Stimulated activated CD4-positive, alpha-beta T cell treated with anti-CD3 and anti-CD28 coated beads, Interleukin-2, amount 100 ng/mL, for 4 hours (primary cell): ENCODE data around the gene NCOA3.

Experiments
- DNase-seq: peaks from one replicate; pipeline ENCODE4 v3.0.0-alpha.2; 2020; ENCODE audit warnings: low read depth

NCOA3 gene

GRCh38 chr20:47598911-47599744, 97.4 kb downstream of the NCOA3 start:
- no peak for DNase-seq

- DNase-seq = no peak
Measured at GRCh38 chr20:47600967-47601547, 99.4 kb downstream of the NCOA3 start.

DNA sequence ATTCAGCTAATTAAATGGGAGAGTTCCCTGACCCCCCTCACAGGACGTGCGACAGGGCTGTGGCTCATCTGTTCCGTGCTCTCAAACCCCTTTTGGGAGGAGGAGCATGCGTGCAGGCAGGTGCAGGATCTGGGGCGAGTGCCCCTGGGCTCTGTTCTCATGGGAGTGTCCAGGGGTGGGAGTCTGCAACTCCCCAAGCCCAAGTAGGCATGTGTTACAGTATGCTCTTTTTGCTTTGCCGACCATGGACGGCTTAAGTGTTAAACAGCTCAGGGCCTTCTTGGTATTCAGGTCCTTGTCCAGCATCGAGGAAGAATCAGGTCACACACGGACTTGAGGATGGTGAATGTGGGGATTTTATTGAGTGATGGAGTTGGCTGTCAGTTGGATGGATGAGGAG, 101.6 kb downstream of the NCOA3 start:
- DNase-seq = no peak

- DNase-seq = no peak
Measured at GRCh38 chr20:47605673-47606413, 104.2 kb downstream of the NCOA3 start.

DNA sequence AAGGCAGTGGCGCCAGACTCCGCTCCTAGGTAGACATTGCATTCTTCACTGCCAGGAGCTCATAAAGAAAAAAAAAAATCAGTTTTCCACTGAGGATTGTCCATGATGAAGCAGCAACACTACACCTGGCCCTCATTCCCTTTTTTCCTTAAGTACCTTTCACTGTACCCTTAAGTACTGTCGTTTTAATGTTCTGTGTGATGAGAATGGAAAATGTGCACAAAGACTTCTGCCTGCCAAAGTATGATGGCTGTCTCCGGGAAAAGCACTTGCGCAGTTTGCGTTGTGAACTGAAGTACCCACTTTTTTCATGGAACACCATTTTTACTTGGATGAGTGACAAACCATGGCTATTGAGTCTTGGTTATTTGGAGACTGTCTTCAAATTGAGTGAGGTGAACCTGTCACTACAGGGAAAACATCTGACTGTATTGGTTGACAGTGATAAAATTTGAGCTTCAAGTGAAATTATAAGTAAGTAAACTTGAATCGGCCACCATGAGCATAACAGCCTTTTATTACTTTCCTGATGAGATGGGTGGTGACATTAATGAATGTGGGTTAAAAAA, 104.8 kb downstream of the NCOA3 start:
- no peak for DNase-seq

DNA sequence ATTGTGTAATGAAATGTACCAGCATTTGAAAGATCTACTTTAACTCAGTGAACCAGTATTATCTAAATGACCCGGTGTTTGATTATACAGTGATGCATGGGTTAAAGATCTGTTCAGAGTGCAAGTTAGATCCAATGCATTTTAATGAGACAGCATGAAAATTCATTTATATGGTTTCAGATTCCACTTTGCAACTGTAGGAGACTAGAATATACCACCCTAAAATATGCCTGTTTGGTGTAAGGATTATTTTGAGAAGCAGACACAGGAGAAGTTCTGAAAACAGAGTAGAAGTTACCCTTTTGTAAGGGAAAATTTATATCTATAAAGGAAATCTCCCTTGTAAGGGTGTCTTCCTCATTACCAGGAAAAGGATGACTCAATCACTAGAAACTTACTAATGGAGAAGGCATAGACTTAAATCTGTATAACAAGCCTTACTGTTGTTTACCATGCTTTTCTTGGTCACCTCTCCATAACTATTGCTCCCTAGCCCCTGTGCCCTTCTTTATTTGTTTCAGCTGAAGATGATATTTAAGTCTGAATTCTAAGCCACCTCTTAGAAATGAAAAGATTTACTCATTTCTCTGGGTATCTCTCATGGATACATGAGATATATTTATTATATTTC, 105.4 kb downstream of the NCOA3 start:
- DNase-seq = no peak

GRCh38 chr20:47609001-47609400, 107.3 kb downstream of the NCOA3 start:
- DNase-seq = no peak

DNA sequence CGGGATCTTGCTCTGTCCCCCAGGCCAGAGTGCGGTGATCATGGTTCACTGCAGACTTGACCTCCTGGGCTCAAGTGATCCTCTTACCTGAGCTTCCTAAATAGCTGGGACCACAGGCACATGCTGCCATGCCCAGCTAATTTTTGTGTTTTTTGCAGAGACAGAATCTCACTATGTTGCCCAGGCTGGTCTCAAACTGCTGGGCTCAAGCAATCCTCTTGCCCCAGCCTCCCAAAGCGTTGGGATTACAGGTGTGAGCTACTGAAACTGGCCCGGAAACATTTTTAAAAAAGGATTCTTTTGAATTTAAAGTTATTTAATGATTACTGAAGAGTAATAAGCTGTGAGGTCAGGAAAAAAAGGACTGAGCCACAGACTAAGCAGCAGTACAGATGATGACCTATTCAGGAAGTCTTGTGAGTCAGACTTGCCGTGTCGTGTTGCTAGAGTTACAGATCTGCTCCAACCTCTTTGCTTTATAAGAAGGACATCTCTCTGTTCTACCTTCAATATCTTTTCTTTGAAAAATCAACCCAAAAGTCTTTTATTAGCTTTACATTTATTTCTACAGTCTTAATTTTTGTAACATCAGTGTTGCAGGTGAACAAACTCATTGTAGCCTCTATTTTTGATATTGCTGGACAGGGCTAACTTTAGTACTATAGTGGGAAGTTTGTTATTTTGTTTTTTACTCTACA, 108.7 kb downstream of the NCOA3 start:
- peak; percentile 86 for DNase-seq

DNA sequence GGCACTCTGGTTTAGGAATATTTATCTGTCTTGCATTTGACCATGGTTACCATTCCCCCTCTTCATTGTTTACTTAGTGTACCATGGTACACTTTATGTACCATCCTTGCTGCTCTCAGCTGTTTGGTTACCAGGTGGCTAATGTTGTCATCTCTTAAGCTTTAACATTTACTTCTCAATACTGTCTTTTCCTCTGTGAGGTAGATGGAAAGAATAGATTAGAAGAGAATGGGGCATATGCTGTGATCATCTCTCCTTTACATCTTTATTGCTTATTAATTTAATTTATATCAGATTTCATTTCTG, 109.2 kb downstream of the NCOA3 start:
- DNase-seq = no peak

DNA sequence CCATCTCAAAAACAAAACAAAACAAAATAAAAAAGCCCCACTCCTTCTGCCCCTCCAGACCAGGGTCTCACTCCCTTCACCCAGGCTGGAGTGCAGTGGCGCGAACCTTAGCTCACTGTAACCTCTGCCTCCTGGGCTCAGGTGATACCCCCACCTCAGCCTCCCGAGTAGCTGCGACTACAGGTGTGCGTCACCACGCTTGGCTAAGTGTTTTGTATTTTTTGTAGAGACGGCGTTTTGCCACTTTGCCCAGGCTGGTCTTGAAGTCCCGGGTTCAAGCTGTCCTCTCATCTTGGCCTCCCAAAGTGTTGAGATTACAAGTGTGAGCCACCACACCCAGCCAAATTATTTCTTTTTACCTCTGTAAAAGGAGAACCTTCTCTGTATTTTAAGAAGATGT, 110.1 kb downstream of the NCOA3 start:
- no peak for DNase-seq

DNA sequence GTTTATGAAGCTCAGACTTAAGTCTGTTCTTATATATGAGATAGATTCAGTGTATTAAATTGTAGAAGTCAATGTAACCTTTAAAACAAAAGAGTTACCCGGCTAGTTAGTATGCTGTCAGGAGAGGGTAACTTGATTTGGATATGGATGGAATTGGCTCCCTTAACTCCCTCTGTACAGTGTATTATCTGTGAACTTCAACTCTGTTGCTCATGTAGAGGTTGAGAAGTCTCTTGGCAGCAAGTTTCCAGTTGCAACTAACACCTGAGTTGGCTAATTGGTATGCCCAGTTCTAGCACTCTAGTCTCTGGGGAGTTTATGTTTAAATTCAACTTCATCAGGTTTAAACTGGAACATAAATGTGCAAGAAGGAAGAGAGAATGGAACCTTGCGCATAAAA, 111.0 kb downstream of the NCOA3 start:
- DNase-seq = no peak

- DNase-seq = no peak
Measured at GRCh38 chr20:47614703-47615309, 113.1 kb downstream of the NCOA3 start.

- DNase-seq = no peak
Measured at GRCh38 chr20:47618479-47618878, 116.8 kb downstream of the NCOA3 start.

DNA sequence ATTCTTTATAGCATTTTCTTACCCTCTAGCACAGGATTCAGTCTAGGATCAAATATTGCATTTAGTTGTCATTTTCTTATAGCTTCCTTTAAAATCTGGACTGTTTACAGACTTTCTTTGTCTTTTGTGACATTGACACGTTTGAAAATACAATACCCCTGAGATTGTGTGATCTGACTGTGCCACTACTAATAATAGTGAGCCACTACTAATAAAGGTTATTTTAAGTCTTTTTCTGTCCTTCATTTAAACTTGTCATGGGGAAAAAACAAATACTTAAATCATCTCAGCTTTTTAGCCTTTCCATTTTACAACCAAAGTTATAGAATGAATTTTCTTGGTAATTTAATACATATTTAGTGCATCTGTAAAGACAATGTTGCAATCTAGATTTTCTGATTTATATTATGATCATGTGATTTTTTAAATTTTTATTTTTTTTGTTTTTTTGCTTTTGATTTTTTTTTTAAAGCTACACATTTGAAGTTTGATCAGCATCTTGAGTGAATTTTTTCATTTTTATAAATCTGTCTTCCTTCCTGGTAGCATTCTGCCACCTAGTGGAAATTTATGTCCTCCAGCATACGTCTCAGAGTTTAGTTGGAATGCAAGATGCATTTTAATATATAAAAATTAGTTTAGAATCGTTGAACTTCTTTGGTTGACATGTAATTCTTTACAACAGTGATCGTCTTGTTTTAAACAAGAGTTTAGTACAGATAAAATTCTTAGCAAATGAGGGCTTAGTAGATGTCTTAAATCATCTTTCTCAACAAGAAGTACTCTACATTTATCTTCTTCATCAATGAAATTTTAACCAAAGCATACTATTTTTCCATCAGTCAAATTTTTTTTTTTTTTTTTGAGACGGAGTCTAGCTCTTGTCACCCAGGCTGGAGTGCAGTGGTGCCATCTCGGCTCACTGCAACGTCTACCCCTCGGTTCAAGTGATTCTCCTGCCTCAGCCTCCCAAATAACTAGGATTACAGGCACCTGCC, 119.4 kb downstream of the NCOA3 start:
- no peak for DNase-seq

DNA sequence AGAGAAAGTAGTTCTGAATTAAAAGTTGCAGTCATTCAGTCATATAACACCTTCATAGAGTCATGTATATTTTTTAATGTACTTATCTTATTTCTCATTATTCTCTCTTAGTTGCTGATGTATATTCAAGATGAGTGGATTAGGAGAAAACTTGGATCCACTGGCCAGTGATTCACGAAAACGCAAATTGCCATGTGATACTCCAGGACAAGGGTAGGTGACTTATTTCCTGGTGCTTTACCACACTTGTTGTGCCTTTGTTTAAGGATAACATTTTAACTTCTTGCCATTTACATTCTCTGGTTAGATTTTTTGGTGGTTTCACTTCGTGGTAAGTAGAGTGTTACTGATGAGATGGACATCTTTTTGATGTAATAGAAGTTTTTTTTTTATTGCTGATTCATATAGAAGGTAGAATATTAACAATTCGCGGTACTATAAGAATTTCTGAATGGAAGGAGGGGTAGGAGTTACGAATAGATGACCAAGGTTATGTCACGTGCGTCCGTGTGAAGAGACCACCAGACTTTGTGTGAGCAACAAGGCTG, 120.5 kb downstream of the NCOA3 start:
- no peak for DNase-seq

GRCh38 chr20:47623206-47623605, 121.5 kb downstream of the NCOA3 start:
- DNase-seq = no peak

GRCh38 chr20:47627540-47627939, 125.9 kb downstream of the NCOA3 start:
- DNase-seq = no peak

GRCh38 chr20:47629907-47630306, 128.2 kb downstream of the NCOA3 start:
- no peak for DNase-seq

GRCh38 chr20:47631078-47631477, 129.4 kb downstream of the NCOA3 start:
- no peak for DNase-seq

DNA sequence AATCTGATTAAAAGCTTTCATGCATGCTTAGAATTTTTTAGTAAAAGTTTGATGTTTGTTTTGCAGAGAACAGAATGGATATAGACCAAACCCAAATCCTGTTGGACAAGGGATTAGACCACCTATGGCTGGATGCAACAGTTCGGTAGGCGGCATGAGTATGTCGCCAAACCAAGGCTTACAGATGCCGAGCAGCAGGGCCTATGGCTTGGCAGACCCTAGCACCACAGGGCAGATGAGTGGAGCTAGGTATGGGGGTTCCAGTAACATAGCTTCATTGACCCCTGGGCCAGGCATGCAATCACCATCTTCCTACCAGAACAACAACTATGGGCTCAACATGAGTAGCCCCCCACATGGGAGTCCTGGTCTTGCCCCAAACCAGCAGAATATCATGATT, 133.6 kb downstream of the NCOA3 start:
- DNase-seq = no peak
